K562 (cell line): ENCODE results near the gene IRF2. TPM values are rescaled to one million over a fixed set of nuclear protein-coding genes. Genes with fewer than 3 reads are reported as not detected.
"Not testable (repeated sequence)": the region's sequence is repeated elsewhere in the genome, so short reads cannot be mapped to it uniquely, and the experiment has no call there.

Experiments used
- DPF2 ChIP-seq: fragments of 450-650 bp; IDR thresholded peaks from 2 replicates; pipeline ENCODE4 v1.6.1; 2016
- FOXJ2 ChIP-seq: fragments of 200-800 bp; sonication (Bioruptor generic); IDR thresholded peaks from 2 replicates; pipeline ENCODE4 v1.6.1; 2016; ENCODE audit warnings: missing genetic modification characterization, missing compliant biosample characterization
- ID3 ChIP-seq, 2 experiments: fragments of 250-450 bp in 1 of 2; fragments of 450-650 bp in 1 of 2; sonication (Bioruptor Pico) in 1 of 2; IDR thresholded peaks; 2 replicates each; pipeline versions ENCODE4 v1.6.1 to v1.8.0; 2016 to 2021; ENCODE audit warnings: mild to moderate bottlenecking in 2 of 2, moderate library complexity in 2 of 2, missing compliant biosample characterization in 1 of 2, missing genetic modification characterization in 1 of 2
- JUND ChIP-seq, 2 experiments: IDR thresholded peaks; 2 replicates in 1 of 2; 3 replicates in 1 of 2; pipeline ENCODE4 v1.6.1; 2011; ENCODE audit warnings: borderline replicate concordance in 2 of 2, low read depth in 2 of 2, low read length in 2 of 2, improper control_type of control experiment in 1 of 2, missing biosample characterization in 1 of 2, missing genetic modification characterization in 1 of 2, missing genetic modification reagents in 1 of 2
- KLF1 ChIP-seq: fragments of 450-650 bp; IDR thresholded peaks from 2 replicates; pipeline ENCODE4 v1.6.1; 2016; ENCODE audit warnings: missing genetic modification characterization, missing compliant biosample characterization
- NFE2L1 ChIP-seq: fragments of 450-650 bp; IDR thresholded peaks from 2 replicates; pipeline ENCODE4 v1.6.1; 2016; ENCODE audit warnings: missing genetic modification characterization, low read depth, mild to moderate bottlenecking, missing compliant biosample characterization, moderate library complexity, borderline replicate concordance
- SP1 ChIP-seq: sonication (generic); formaldehyde crosslinking; IDR thresholded peaks from 2 replicates; pipeline ENCODE4 v1.8.1; 2022; ENCODE audit warnings: mild to moderate bottlenecking, missing genetic modification reagents
- TSHZ1 ChIP-seq: fragments of 250-450 bp; sonication (Bioruptor Pico); IDR thresholded peaks from 2 replicates; pipeline ENCODE4 v1.4.0; 2020; ENCODE audit warnings: mild to moderate bottlenecking, moderate library complexity
- ZBTB17 ChIP-seq: fragments of 450-650 bp; formaldehyde crosslinking; IDR thresholded peaks from 2 replicates; pipeline ENCODE4 v1.4.0; 2020; ENCODE audit warnings: mild to moderate bottlenecking
- ZBTB26 ChIP-seq: fragments of 450-650 bp; formaldehyde crosslinking; IDR thresholded peaks from 2 replicates; pipeline ENCODE4 v1.4.0; 2022; ENCODE audit warnings: missing genetic modification characterization
- ZBTB34 ChIP-seq: fragments of 250-450 bp; sonication (Bioruptor Pico); IDR thresholded peaks from 2 replicates; pipeline ENCODE4 v1.8.0; 2021; ENCODE audit warnings: mild to moderate bottlenecking, moderate library complexity
- ZNF239 ChIP-seq: fragments of 250-450 bp; sonication (Bioruptor Pico); IDR thresholded peaks from 2 replicates; pipeline ENCODE4 v1.4.0; 2020; ENCODE audit warnings: mild to moderate bottlenecking
- ZNF398 ChIP-seq: fragments of 250-450 bp; sonication (Bioruptor Pico); IDR thresholded peaks from 2 replicates; pipeline ENCODE4 v1.8.0; 2021; ENCODE audit warnings: moderate library complexity, mild to moderate bottlenecking, inconsistent platforms
- ZNF41 ChIP-seq: fragments of 250-450 bp; sonication (Bioruptor Pico); conservative IDR thresholded peaks from 2 replicates; pipeline ENCODE4 v1.4.0; 2020; ENCODE audit warnings: mild to moderate bottlenecking
- ZNF589 ChIP-seq: fragments of 200-800 bp; sonication (Bioruptor generic); IDR thresholded peaks from 2 replicates; pipeline ENCODE4 v1.6.1; 2016; ENCODE audit warnings: low read depth, missing genetic modification characterization, missing compliant biosample characterization
- ZNF699 ChIP-seq: fragments of 250-450 bp; sonication (Bioruptor Pico); IDR thresholded peaks from 2 replicates; pipeline ENCODE4 v1.8.0; 2021; ENCODE audit warnings: mild to moderate bottlenecking, moderate library complexity; ENCODE audit not compliant: insufficient replicate concordance
- ZNF707 ChIP-seq: fragments of 250-450 bp; sonication (Bioruptor Pico); conservative IDR thresholded peaks from 2 replicates; pipeline ENCODE4 v1.8.0; 2022; ENCODE audit warnings: inconsistent platforms, mild to moderate bottlenecking, moderate library complexity
- polyA plus RNA-seq, 8 experiments: library from polyadenylated mRNA; depleted of rRNA in 4 of 8; stranded (reverse) in 5 of 8; unstranded in 3 of 8; fragments of >200 nt; fragmentation: Nextera tagmentation in 2 of 8; fragmentation: Illumina TruSeq in 1 of 8; extraction: Ambion mirVana in 2 of 8; extraction: Trizol in 1 of 8; gene quantifications; 2 replicates each; pipeline versions ENCODE4 v1.2.1 to v1.2.3, GENCODE V29; 2011 to 2014; ENCODE audit warnings: inconsistent platforms in 1 of 8, missing spikeins in 1 of 8
- total RNA-seq, 7 experiments: library from RNA; depleted of rRNA in 6 of 7; stranded (reverse); fragments of >200 nt in 6 of 7; fragmentation: Illumina TruSeq in 2 of 7; extraction: Trizol in 2 of 7; gene quantifications; 2 replicates each; pipeline versions ENCODE4 v1.2.1 to v1.2.3, GENCODE V29; 2011 to 2021; ENCODE audit warnings: low replicate concordance in 1 of 7

Gene IRF2
- total and polyA plus RNA-seq, 9 of the 15 experiments (the other 6 are each of a cell fraction or from before 2014, with no cell fraction given): 7.1 to 17.1 (median 11.3) TPM

GRCh38 chr4:184339398-184340193 lies 134.8 kb downstream of the IRF2 start (continued):
- TF ChIP-seq ID3 (CRISPR knock-in tag; IDR thresholded peaks at IDR 0.05) (peak; percentile 90), ID3 (tag; IDR thresholded peaks at IDR 0.05) (peak; percentile 99), NFE2L1 (tag) (peak; percentile 69), ZBTB17 (CRISPR knock-in tag) (0 out of 2 replicates have a peak, but pooled peaks have one; percentile 41), DPF2 (peak; percentile 29; the same call in 1 of the 2 replicates), ZNF398 (CRISPR knock-in tag) (peak; percentile 82), ZNF41 (CRISPR knock-in tag) (peak; percentile 90), ZBTB26 (CRISPR knock-in tag) (peak; percentile 82; the same call in 1 of the 2 replicates), SP1 (CRISPR knock-in tag) (peak; percentile 61; the same call in 1 of the 2 replicates), FOXJ2 (tag) (peak; percentile 89), ZNF707 (peak; percentile 58; the same call in 1 of the 2 replicates), ZBTB34 (peak; percentile 82), TSHZ1 (CRISPR knock-in tag) (peak; percentile 87), JUND (tag; IDR thresholded peaks at IDR 0.05; ENCODE audit: borderline replicate concordance, low read depth, low read length) (peak; percentile 65; the same call in 2 of the 3 replicates), ZNF699 (peak; percentile 53), KLF1 (peak; percentile 87), ZNF239 (CRISPR knock-in tag) (peak; percentile 80), ZNF589 (CRISPR knock-in tag) (peak; percentile 97)
- not testable (repeated sequence) for TF ChIP-seq JUND (IDR thresholded peaks at IDR 0.05; ENCODE audit: borderline replicate concordance, low read depth, low read length)
